ENCODE results near the gene GLI3.

DNA sequence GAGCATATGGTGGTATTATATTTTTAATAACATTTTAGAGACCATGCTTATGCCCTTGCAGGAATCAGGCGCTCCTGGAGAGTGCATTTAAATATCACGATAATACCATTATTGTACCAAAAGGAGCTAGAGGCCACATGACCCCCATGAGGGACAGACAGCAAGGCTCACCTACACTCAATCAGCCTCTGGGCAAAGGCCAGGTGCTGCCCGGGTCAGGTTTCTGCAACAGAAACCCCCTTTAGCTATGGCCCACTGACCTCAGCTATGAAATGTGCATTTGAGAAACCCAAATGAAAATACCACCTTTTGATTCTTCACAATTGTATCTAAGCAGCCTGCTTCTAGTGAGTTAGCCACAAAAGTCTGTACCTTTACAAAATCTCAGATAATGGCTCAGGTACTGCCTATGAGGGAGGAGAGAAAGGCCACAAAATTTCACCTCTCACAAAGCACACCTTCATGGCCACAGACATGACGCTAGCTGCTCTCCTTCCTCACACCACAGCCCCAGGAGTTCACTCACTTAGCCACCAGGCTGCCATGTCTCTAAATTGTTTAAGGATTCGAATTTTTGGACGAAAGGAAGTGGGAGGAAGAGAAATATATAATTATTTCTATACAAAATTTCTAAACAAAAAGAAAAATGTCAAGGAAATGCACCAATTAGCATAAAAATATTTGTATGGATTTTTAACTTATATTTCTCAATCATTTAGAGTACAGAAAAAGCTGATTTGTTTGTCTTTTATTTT lies 79.9 kb downstream of the GLI3 start:
- TF ChIP-seq, protein P1, sequence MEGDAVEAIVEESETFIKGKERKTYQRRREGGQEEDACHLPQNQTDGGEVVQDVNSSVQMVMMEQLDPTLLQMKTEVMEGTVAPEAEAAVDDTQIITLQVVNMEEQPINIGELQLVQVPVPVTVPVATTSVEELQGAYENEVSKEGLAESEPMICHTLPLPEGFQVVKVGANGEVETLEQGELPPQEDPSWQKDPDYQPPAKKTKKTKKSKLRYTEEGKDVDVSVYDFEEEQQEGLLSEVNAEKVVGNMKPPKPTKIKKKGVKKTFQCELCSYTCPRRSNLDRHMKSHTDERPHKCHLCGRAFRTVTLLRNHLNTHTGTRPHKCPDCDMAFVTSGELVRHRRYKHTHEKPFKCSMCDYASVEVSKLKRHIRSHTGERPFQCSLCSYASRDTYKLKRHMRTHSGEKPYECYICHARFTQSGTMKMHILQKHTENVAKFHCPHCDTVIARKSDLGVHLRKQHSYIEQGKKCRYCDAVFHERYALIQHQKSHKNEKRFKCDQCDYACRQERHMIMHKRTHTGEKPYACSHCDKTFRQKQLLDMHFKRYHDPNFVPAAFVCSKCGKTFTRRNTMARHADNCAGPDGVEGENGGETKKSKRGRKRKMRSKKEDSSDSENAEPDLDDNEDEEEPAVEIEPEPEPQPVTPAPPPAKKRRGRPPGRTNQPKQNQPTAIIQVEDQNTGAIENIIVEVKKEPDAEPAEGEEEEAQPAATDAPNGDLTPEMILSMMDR (IDR thresholded peaks at IDR 0.05), result no peak
- TF ChIP-seq POLR2A (IDR thresholded peaks at IDR 0.05), result no peak

Data from heart left ventricle (tissue), 13 donors.